AG04450 (cell line): ENCODE results near the gene SV2B. TPM values are rescaled to one million over a fixed set of nuclear protein-coding genes. Genes with fewer than 3 reads are reported as not detected.

Source experiments
- CTCF ChIA-PET: fragments of 300-600, 350-600 bp; formaldehyde crosslinking; extraction: SDS; loops from one replicate; lab custom pipeline; 2022; ENCODE audit warnings: antibody characterized with exemption, inconsistent platforms; lab: Charles Lee
- POLR2A ChIA-PET: fragments of 350-600 bp; formaldehyde crosslinking; extraction: SDS; loops from one replicate; lab custom pipeline; 2021; ENCODE audit warnings: antibody characterized with exemption, inconsistent platforms; lab: Yijun Ruan, JAX
- DNase-seq: peaks from one replicate; pipeline ENCODE4 v3.0.0-alpha.2; 2011; ENCODE audit warnings: low read depth, low spot score
- H3K27ac ChIP-seq: one replicate; pipeline ENCODE4 v1.5.1; 2012; ENCODE audit warnings: low read depth, low read length, control low read depth
- H3K27me3 ChIP-seq: one replicate; pipeline ENCODE4 v1.6.0; 2012; ENCODE audit warnings: low read length; ENCODE audit not compliant: control insufficient read depth, insufficient read depth
- H3K4me3 ChIP-seq: 2 replicates; pipeline ENCODE4 v1.5.1; 2011; ENCODE audit warnings: mild to moderate bottlenecking, low read depth, low read length, control low read depth
- H3K9me3 ChIP-seq: 2 replicates; pipeline ENCODE4 v1.5.1; 2012; ENCODE audit warnings: low read length; ENCODE audit not compliant: control insufficient read depth, insufficient read depth
- CTCF ChIP-seq: IDR thresholded peaks from 2 replicates; pipeline ENCODE4 v1.5.1; 2011; ENCODE audit warnings: low read depth, low read length, control low read depth, inconsistent platforms
- polyA plus RNA-seq: library from polyadenylated mRNA; depleted of rRNA; stranded (reverse); fragments of >200 nt; gene quantifications from 2 replicates; pipeline ENCODE4 v1.2.3, GENCODE V29; 2011

SV2B gene
- polyA plus RNA-seq, 1 experiment, result not detected

GRCh38 chr15:91263632-91264531, 163.8 kb downstream of the SV2B start:
- Histone ChIP-seq H3K27me3 (no peaks in the 10 kb centered on the region), H3K9me3 (no peaks in the 10 kb centered on the region), H3K27ac (no peak overlapping the region), H3K4me3 (no peak overlapping the region)
- no peak for TF ChIP-seq CTCF
- POLR2A ChIA-PET, result no interaction called here
- DNase-seq, result no peak
- CTCF ChIA-PET, result no interaction called here

GRCh38 chr15:91264651-91265351, 164.7 kb downstream of the SV2B start:
- no peak for DNase-seq
- no peak for TF ChIP-seq CTCF

GRCh38 chr15:91265416-91265940, 165.4 kb downstream of the SV2B start:
- POLR2A ChIA-PET, result no interaction called here

More at GRCh38 chr15:91264651-91265351, 164.7 kb downstream of the SV2B start:
- no peaks in the 10 kb centered on the region for H3K9me3 ChIP-seq
- CTCF ChIA-PET, result no interaction called here
- H3K4me3 ChIP-seq, result no peak overlapping the region
- H3K27ac ChIP-seq, result no peak overlapping the region
- POLR2A ChIA-PET, result no interaction called here
- H3K27me3 ChIP-seq, result no peaks in the 10 kb centered on the region

GRCh38 chr15:91268510-91268909, 168.5 kb downstream of the SV2B start:
- no peaks in the 10 kb centered on the region for H3K27me3 ChIP-seq
- H3K9me3 ChIP-seq, result no peaks in the 10 kb centered on the region
- no peak for DNase-seq
- POLR2A ChIA-PET, result no interaction called here
- CTCF ChIA-PET, result interaction anchor here (0.7 to 2.8 kb wide), 4 partner anchors 22 to 312 kb away, joined by 5 to 28 read pairs (median 12); no protein-coding TSS in a partner anchor
- peak; percentile 23; the same call in 1 of the 2 replicates for TF ChIP-seq CTCF
- no peak overlapping the region for H3K4me3 ChIP-seq
- no peak overlapping the region for H3K27ac ChIP-seq

More at GRCh38 chr15:91265416-91265940, 165.4 kb downstream of the SV2B start:
- CTCF ChIA-PET, result no interaction called here
- TF ChIP-seq CTCF, result no peak
- Histone ChIP-seq H3K4me3 (no peak overlapping the region), H3K27me3 (no peaks in the 10 kb centered on the region), H3K9me3 (no peaks in the 10 kb centered on the region), H3K27ac (no peak overlapping the region)
- DNase-seq, result no peak
